Loucy (cell line): Measurements from ENCODE around the gene OR13J1.

Experiments used
- CTCF ChIP-seq: fragments of 200-600 bp; sonication (generic); conservative IDR thresholded peaks from 2 replicates; pipeline ENCODE4 v1.5.1; 2014; ENCODE audit warnings: mild to moderate bottlenecking, antibody characterized with exemption, low read length
- EZH2phosphoT487 ChIP-seq: fragments of 200-600 bp; IDR thresholded peaks from 2 replicates; pipeline ENCODE4 v1.6.1; 2018; ENCODE audit warnings: antibody characterized with exemption, mild to moderate bottlenecking, moderate library complexity, borderline replicate concordance

- TF ChIP-seq CTCF (no peak), EZH2phosphoT487 (no peak)
Observed at GRCh38 chr9:35905051-35905781, 35.0 kb upstream of the OR13J1 start.
